HL-60/S4 (cell line): ENCODE results near the gene AKAP6.

ENCODE experiments used
- in situ Hi-C: fragments of 300-500 bp; cut with MboI; formaldehyde crosslinking; loops from 2 replicates; pipeline ENCODE4 v1.14.3; 2022; ENCODE audit warnings: low sequenced_read_pairs

Gene AKAP6, protein sequence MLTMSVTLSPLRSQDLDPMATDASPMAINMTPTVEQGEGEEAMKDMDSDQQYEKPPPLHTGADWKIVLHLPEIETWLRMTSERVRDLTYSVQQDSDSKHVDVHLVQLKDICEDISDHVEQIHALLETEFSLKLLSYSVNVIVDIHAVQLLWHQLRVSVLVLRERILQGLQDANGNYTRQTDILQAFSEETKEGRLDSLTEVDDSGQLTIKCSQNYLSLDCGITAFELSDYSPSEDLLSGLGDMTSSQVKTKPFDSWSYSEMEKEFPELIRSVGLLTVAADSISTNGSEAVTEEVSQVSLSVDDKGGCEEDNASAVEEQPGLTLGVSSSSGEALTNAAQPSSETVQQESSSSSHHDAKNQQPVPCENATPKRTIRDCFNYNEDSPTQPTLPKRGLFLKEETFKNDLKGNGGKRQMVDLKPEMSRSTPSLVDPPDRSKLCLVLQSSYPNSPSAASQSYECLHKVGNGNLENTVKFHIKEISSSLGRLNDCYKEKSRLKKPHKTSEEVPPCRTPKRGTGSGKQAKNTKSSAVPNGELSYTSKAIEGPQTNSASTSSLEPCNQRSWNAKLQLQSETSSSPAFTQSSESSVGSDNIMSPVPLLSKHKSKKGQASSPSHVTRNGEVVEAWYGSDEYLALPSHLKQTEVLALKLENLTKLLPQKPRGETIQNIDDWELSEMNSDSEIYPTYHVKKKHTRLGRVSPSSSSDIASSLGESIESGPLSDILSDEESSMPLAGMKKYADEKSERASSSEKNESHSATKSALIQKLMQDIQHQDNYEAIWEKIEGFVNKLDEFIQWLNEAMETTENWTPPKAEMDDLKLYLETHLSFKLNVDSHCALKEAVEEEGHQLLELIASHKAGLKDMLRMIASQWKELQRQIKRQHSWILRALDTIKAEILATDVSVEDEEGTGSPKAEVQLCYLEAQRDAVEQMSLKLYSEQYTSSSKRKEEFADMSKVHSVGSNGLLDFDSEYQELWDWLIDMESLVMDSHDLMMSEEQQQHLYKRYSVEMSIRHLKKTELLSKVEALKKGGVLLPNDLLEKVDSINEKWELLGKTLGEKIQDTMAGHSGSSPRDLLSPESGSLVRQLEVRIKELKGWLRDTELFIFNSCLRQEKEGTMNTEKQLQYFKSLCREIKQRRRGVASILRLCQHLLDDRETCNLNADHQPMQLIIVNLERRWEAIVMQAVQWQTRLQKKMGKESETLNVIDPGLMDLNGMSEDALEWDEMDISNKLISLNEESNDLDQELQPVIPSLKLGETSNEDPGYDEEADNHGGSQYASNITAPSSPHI (N-terminal part only)

DNA sequence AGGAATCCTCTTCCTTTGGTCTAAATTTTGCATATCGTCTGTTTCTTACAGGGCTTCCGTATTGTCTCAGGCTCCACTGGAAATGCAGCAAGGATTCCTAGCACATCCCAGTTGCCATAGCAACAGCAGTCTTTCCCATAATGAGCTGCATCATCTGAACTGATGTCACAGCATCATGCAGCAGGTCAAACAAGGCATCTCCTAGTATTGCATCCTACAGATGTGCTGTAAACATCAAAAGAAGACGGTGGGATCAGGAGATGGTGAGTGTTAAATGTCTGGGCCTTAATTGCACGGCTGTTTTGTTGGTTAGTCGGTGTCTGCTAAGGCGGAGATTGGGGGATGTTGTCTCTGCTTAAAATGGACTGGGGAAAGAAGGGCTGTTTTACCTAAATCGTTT is at the start of gene AKAP6:
TSS of gene AKAP6 (plus strand) at position 153 of the 400 bp plus-strand sequence. CDS start 104,196 bp downstream, outside the sequence.
- in situ Hi-C loops, result no loop called here

DNA sequence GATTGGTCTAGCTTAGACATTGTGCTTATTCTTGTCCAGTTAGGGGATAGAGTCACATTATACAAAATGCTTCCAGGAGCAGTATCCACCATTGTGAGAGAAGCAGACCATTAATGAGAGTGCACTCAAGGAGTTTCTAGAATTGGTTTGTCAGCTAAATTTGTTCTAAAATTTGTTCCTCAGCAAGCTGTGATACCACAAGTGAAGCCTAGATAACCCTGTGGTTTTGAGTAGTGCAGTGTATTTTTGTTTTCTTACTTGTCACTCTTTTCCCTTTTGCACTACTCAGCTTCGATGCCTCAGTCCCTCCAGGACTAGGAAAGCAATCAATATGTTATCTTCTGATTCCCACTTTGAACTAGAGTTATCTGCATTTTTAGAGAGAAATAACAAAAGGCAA is 42.5 kb upstream of the AKAP6 start:
- in situ Hi-C loops, result no loop called here

DNA sequence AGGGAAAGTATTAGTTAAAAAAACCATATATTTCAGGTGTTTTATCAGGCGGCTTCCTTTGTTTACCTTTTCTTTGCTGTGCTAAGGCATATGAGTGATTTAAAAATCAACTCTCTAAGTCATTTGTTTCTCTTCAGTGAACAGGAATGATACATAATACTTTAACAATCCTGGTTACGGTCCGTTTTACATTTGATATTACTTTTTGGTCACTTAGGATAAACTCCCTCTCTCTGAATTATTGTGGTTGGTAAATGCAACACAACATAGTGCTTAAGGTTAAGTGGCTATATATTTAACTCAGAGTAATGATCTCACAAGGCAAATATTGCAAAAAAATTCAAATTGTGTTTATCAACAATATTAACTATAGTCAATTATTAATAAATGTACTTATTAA is 32.7 kb upstream of the AKAP6 start:
- in situ Hi-C loops, result no loop called here

DNA sequence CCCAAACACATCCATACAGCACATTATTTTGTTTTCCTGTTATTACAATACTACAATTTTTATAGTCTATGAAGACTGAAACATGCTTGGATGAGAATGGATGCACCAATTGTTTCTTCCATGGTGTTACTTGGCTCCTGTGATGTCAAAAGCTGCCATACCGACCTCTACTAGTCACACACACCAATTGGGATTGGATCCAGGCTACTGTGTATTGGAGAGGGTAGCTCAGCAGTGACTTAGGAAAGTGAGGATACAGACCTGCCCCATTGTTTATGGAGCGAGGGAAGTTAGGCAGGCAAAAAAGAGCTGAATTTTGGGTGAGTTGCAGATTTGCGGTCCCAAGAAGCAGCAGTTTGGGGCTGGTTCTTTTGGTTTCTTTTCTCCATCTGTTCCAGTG is 30.8 kb upstream of the AKAP6 start:
- in situ Hi-C loops, result no loop called here

DNA sequence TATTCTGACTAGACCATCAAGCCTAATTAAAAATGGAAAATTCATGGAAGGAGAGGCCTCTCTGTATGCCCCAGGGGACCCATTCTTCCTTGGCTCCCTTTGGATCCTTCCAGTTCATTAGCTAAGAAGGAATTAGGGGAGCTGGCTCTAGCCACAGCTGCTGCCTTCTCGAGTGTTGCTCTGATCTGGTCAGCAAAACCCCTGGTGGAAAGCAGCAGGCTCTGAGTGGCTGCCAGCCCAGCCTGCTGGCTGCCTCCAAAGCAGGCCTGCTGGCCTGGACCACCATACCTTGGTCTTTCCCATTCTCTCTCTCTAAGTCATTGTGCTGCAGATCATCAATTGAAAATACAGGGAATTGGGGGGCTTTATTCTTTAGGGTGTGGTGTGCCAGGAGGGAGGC is 29.0 kb upstream of the AKAP6 start:
- in situ Hi-C loops, result no loop called here

DNA sequence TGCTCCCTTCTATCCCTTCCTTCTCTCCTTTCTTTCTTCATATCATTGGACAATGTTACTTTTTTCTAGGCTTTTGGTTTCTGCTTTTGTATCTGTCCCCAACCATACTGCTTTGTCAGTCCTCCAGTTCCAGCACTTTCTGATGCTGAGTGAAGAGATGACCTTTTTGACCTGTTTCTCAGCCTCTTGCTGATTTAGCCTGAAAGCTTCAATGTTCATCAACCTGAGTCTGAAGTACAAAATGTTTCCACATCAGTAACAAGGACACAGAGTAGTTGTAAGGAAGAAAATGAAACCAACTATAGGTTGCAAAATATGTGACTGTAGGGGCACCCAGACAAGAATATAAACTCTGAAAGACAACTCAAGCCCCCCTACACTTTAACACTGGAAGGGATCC is 25.2 kb upstream of the AKAP6 start:
- in situ Hi-C loops, result no loop called here

DNA sequence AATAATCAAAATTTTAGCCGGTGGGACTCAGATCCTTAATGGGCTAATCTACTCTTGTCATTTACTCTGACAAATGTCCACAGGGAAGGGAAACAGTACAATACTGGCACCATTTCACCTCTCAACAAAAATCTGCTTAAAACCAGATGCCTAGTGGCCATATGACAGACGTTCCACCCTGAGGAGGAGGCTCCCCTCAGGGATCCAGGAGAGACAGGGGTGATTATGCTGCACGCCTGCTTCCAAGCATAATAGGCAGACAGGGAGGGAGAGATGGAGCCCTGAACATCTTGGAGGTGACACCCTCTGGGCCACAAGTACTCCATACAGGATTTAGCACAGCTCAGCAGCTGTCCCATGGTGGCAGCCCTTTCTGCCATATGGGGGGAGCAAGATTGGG is 24.8 kb upstream of the AKAP6 start:
- in situ Hi-C loops, result no loop called here

DNA sequence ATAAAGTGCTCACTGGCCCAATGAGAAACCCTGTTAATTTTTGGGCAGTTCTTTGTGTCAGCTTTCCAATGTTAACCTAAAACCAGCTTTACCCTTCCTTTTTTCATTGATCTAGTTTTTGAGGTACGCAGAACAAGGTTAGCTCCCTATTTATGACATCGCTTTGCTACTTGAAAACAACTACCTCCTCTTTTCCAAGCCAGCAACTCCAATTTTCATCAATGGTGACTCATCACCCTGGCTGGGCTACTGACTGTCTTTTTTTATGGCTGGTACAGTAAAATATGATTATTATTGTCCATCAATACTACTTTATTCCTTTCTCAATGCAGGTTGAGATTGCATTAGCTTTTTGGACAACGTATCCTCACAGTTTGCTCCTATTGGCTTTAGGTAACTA is 22.5 kb upstream of the AKAP6 start:
- in situ Hi-C loops, result no loop called here

DNA sequence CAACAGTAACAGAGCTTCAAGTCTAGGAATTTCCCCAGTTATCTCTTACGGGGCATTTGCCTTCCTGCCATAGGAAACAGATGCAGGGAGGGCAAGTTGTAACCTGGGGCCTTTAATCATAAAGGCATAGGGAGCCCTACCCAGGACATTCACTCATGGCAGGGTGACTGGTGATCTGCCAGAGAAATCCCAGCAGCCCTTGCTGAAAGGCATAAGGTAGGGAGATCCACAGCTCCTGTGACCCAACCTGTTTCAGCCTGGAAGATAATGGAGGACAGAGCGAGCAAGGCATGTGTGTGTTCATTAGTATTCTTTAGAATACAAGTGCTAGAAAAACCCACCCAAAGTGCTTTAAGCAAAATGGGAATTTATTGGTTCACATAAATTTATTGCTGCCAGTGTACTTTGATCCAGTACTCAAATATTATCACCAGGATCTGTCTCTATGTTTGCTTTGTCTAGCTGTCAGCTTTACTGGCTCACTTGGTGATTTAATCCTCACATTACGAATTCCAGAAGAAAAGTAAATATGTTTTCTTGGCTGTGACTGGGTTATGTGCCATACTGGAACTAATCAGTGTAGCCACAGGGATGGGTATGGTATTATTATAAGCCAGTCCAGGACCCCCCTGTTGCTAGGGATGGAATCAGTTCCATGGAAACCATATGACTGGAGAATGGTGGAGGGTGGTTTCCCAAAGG is 21.1 kb upstream of the AKAP6 start:
- in situ Hi-C loops, result no loop called here

DNA sequence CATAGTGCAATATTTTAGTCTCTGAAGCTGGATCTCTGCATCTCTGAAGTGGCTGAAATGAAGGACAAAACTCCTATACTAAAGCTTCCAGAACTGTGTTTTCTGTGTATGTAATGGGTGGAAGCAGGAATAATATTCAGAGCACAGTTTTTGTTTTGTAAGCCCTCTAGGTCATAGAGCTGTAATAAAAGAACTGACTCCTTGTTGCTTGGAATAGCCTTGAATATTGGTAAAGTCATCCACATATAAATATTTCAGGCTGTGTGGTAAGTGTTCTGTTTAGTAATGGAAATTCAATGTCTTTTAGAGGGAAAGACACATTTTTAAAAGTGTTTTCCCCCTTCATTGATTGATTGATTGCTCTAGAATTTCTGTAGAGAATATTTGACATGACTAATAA is 18.2 kb upstream of the AKAP6 start:
- in situ Hi-C loops, result no loop called here

DNA sequence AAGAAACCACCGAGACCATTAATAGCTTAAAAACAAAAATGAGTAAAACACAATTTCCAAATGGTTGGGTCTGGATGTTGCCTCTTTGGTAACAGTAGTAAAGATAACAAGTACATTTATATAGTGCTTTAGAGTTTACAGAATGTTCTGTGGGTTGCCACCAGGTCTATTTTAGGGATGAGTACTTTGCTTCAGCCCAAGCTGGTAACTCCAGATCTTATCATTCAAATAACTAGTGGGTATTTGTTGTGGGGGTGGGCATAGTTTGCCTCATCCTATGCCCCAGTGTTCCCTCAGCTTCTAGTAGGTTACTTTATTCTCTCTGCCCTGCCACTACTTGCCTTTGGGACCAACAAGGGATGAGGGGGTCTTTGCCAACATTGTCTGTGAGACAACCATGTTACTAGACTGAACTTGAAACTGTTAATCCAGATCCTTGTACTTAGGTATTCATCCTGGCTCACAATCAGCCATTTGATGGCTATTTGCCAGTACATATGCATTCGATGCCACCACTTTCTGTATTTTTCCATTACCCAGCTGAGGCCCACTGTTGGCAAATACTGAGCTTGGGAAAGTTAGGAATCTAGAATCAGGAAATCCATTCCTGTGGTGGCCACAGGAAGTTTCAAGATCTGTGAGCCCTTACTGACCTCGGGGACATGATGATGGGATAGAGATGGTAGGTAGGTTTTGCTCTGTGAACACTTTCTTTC is 17.6 kb upstream of the AKAP6 start:
- in situ Hi-C loops, result no loop called here

DNA sequence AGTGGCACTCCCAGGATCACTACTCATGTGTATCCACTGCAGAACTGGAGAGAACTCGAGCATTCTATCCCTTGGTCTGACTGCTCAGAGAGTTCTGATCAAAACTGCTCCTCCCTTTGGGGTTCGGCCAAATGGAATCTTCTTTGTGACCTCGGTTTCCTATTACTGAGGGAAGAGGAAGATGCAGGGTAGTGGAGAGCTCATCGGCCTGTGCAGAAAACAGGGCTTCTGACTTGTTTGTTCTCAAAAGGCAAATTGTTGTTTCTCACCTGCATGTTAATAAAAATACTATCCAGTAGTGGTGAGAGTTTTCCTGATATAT is 17.1 kb upstream of the AKAP6 start:
- in situ Hi-C loops, result no loop called here

DNA sequence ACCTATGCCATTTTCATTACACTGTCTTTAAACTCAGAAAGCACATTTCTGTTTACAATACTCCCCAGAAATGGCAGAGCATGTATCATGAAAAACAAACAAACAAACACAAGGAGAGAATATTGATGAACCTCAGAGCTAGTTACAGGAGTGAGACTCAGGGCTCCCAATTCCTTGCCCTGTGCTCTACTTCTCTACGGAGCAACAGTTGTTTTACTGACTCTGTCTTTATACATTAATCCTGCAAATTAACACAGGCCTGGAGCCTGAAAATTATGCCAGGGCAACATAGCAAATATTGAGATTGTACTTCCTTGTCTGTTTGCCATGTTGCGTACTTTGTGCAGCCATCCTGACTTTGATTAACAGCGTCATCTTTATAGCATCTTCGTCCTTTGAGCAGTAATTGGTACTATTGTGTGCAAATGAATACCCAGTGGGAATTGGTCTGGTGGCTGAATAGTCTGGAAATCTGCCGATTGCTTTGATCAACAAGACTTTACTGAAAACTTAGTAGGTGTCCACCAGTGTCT is 15.2 kb upstream of the AKAP6 start:
- in situ Hi-C loops, result no loop called here

DNA sequence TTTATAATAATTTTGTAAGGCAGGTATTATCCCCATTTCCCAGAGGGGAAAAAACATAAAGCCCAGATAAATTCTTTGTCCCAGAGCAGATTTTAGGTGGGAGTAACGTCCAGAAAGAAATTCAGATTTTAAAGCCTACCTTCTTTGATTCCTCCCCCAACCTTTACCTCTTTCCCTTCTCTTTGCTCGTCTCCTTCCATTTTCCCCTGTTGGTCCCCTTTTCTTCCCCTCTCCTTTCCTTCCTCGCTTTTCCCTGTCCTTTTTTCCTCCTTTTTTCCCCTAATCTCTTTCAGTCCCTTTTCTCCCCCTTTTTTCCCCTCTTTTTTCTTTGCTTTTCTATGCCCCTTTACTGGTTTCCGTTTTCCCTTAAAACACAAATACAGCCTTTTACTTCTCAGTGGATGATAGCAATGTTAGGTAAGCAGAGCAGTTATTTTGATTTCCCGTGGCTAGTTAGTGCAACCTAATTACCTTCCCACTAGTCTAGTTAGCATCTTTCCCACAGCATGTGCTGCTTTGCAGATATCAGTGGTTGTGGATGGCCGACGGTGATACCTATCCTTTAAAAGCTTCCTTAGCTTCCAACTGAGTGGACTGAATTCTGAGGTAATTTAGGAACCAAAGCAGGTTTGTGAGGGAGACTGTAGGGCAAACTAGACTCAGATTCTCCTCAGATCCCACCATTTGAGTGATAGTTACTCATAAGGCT is 10.9 kb upstream of the AKAP6 start:
- in situ Hi-C loops, result no loop called here

DNA sequence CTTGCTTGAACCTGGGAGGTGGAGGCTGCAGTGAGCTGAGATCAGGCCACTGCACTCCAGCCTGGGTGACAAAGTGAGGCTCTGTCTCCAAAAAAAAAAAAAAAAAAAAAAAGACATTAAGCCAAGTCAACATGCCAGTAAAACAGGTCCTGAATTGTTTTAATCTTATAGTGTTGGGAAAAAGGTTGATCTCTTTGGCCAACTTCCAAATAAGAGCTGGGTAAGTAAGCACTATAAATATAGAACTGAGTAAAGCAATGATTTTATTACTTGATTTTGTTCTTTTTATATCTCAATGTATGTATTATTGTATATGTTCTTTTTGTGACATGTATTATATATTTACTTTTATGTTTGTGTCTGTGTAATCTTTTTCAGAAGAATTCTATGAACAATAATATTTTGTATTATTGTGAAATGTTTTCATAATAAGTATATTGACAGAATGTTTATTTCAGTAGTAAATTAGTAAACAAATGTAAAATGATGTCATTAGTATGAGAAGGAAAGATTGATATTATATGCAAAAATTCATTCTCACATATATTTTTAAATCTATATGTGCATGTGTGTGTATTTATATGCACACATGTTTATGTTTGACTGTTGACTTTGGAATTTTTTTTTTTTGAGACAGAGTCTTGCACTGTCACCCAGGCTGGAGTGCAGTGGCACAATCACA is 9.6 kb upstream of the AKAP6 start:
- in situ Hi-C loops, result no loop called here

DNA sequence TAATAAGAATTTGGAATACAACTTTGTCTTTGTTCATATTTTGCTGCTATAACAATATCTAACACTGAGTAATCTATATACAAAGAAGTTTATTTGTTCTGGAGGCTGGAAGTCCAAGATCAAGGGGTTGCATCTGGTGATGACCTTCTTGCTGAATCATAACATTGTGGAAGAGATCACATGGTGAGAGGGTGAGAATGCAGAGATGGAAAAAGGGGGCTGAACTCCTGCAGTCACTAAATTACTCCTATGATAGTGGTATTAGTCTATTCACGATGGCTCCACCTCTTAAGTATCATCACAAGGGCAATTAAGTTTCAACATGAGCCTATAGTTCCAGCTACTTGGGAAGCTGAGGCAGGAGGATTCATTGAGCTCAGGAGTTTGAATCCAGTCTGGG is 4.5 kb upstream of the AKAP6 start:
- in situ Hi-C loops, result no loop called here

DNA sequence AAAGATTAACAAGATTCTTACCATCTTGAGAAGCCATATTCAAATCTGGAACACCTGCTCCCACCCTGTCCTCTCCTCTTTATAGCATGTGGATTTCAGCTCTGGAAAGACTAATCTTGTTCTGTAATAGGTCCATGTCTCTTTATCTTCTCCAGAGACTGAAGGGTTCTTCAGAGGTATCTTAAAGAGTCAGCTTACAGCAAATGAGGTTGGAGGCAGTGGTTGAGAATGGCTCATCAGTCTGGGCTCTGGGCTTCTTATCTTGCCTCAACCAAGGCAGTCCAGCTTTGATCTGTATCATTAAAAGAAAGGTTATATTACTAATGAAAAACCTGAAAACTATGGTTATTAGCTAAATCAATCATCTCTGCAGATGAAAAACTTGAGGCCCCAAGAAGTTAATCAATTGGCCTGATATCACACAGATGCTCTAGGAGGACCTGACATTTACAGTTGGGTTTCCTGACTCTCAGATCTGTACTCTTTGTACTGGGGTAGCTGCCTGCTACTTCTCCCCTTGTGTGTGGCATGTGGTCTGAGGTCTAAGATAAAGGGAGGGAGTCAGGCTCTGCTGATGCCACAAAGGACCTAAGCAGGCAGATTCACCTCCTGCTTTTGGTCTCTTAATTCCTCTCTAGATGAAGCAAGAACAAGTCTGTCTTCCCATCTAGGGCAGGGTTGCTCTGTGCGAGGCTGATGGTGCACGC is 1.7 kb upstream of the AKAP6 start:
- in situ Hi-C loops, result no loop called here

DNA sequence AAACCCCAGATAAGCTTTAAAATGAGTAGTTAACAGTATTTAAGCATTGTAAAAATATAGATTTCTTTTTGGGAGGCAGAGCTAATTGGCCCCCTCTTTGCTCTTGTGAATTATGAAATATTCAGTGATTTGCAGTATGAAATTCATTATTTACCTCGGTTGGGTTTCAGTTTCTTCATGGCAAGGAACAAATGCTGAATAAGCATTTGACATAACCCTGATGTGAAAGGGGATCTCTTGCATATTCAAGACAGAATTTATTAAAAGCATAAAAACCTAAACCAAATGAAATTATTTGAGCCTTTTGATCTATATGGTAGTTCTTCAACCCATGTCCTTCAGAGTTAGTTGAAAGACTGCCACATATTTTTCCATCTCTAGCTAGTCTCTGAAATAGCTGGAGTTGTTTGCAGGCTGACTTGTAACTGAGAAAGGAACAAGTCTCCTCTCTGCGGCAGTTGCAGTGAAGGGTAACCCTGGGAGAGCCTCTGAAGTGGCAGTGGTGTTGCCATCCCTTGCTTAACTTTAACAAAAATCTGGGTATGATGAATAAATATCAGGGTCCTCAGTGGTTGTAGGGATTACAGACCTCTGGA is 690 bp downstream of the AKAP6 start:
- in situ Hi-C loops, result no loop called here
